Activated CD8-positive, alpha-beta memory T cell treated with anti-CD3 and anti-CD28 coated beads, Interleukin-2, amount 50 U/mL, for 4 hours (primary cell): Measurements from ENCODE around the gene SNORC.
"Not testable (repeated sequence)": the region's sequence is repeated elsewhere in the genome, so short reads cannot be mapped to it uniquely, and the experiment has no call there.

Experiments
- DNase-seq: peaks from one replicate; pipeline ENCODE4 v3.0.0-alpha.2; 2020

The SNORC gene

GRCh38 chr2:232897598-232898408, 27.7 kb downstream of the SNORC start:
- DNase-seq: no peak

DNA sequence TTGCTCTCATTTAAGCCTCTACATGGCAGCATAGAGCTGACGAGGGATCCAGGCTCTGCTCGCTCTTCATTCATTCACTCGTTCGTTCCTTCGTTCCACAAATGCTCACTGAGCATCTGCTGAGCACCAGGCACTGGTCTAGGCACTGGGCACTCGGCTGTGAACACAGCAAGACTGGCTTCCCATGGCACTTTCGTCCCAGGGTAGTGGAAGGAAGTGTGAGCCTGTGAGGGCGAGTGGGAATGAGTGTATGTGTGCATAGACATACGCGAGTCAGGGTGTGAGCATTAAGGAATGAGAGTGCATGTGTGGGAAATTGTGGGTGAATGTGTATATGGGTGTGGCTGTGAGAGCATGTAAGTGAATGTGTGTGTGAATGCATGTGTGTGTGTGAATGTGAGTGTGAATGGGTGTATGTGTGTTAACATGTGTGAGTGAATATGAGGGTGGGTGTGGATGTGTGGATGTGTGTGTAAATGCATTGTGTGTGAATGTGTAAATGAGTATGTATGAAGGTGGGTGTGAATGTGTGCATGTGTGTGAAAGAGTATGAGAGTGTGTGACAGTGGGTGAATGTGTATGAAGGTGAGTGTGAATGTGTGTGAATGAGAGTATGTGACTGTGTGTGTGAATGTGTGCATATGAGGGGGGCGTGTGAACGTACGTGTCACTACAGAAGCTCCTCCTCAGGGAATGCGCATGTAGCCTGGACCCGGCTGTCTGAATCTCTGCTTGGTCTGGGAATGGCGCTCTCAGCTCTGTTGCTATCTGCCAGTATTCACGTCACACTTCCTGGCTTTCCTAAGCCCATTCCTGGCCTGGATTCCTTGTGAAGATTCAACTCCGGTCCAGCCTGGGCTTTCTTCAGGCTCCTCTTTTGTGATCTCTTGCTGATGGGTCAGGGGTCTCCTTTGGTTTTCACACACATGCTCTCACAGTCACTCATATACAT, 28.8 kb downstream of the SNORC start:
- DNase-seq: no peak

- DNase-seq: no peak
Measured at GRCh38 chr2:232900811-232901735, 31.0 kb downstream of the SNORC start.

DNA sequence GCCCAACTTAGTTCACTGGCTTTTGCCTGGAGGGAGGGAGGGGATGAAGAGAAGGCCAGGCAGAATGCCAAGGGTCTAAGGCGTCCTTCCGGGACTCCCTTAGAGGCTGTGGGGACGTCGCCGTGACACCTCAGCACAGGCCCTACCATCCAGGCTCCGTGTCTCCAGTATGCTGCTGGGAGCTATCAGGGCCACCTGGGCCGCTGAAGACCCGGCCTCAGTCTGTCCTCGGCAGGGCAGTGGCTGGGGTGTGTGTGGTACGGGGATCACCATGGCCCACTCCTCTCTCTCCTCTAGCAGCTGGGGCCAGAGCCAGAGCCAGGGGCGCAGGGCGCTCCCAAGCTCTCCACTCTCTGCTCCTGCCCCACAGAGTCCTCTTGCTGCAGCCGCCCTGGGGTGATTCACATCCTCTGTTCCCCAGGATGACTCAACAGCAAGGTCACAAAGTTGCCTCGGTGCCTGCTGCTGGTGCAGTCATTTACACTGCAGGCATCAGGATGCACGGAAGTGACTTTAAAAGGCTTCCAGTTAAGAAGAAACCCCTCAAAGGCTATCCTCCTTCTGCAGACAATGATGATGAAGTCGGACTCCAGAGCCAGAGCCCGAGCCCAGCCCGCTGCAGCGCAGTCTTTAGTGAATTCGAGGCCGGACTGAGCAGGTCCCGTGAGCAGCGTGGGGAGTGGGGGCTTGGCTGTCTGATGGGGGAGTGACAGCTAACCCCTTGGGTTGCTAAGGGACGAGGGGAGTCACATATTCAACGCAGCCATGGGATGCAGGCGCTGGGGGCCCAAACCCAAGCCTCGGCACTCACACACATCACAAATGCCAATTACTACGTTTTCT, 31.9 kb downstream of the SNORC start:
- DNase-seq: no peak

DNA sequence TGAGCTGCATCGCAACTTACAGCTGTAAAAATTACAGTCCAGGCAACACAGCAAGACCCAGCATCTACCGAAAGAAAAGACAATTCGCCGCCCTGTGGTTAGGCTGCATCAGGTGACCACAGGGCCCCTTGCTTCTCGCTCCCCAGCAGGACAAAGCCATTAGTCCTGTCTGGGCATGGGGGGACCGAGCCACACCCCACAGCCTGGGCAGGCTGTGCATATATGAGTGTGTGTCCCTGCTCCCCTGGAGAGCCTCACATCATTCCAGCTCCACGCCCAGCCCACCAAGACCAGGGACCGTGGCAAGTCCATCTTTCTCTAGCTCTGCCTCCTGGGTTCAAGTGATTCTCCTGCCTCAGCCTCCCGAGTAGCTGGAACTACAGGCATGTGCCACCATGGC, 33.9 kb downstream of the SNORC start:
- DNase-seq: no peak

GRCh38 chr2:232906867-232907717, 37.0 kb downstream of the SNORC start:
- DNase-seq: not testable (repeated sequence)

DNA sequence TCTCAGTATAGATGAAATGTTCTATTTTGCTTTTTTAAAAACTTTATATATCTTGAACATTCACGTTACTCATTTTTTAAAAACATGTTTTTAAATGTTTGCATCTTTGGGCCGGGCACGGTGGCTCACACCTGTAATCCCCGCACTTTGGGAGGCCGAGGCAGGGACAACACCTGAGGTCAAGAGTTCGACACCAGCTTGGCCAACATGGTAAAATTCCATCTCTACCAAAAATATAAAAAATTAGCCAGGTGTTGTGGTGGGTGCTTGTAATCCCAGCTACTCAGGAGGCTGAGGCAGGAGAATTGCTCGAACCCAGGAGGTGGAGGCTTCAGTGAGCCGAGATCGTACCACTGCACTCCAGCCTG, 37.6 kb downstream of the SNORC start:
- not testable (repeated sequence) for DNase-seq

GRCh38 chr2:232908695-232909094, 38.6 kb downstream of the SNORC start:
- no peak for DNase-seq

DNA sequence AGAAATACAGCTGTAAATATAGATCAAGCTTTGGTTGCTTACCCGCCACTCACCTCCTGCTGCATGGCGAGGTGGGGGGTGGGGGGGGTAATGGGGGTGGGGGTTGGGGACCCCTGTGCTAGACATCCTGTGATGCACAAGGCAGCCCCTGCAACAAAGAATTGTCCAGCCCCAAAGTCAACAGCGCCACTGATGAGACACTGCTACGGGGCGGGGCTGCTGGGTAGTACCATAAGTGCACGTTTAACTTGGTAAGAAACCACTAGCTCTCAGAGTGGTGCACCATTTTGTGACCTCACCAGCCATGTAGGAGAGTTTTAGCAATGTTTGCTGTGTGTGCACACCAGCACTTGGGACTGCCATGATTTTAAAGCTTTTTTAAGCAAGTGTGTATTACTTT, 40.3 kb downstream of the SNORC start:
- no peak for DNase-seq

DNA sequence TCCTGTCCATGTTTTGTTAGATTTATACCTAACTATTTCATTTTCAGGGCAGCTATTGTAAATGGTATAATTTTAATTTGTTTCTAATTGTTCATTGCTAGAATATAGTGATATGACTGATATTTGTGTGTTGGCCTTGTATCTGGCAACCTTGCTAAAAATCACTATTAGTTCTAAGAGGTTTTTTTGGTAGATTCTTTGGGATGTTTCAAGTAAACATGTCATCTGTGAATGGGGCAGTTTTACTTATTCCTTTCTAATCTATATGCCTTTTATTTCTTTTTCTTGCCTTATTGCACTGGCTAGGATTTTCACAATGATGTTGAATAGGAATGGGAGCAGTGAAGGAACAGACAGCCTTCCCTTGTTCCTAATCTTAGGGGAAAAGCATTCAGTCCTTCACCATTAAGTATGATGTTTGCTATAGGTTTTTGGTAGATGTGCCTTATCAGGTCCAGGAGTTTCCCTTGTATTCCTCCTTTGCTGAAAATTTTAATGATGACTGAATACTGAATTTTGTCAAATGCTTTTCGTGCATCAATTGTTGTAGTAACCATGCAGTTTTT, 41.7 kb downstream of the SNORC start:
- no peak for DNase-seq

DNA sequence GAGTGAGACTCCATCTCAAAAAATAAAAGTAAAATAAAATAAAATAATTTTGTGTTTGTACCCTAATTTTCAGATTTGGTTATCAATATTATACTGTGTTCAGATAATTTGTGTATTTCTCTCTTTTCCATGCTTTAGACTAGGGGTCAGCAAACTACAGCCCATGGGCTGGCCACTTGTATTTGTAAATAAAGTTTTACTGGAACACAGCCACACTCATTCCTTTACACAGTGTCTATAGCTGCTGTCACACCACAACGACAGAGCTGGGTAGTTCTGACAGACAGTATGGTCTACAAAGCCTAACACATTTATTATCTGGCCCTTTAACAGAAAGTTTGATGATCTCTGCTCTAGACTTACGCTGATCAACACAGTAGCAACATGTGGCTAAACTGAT, 43.8 kb downstream of the SNORC start:
- no peak for DNase-seq

- DNase-seq: no peak
Measured at GRCh38 chr2:232919141-232919540, 49.1 kb downstream of the SNORC start.

GRCh38 chr2:232920055-232920454, 50.0 kb downstream of the SNORC start:
- no peak for DNase-seq

DNA sequence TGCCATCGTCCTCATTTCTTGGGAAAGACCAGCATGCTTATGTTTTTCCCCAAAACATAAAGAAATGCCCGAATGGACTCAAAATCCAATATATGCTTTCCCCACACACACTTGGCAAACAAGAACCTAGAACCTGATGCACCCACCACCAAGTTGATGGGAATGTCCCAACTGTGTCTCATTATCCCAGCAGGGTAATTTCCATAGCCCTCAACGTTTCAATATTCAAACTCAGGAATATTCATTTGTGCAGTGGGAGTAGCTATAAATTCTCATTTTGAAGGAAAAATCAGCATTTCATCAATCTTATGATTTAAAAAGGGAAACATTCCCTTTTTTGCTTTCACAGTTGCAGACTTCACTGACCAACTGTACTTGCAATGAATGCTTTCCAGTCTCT, 50.7 kb downstream of the SNORC start:
- no peak for DNase-seq

GRCh38 chr2:232924433-232924832, 54.4 kb downstream of the SNORC start:
- no peak for DNase-seq

DNA sequence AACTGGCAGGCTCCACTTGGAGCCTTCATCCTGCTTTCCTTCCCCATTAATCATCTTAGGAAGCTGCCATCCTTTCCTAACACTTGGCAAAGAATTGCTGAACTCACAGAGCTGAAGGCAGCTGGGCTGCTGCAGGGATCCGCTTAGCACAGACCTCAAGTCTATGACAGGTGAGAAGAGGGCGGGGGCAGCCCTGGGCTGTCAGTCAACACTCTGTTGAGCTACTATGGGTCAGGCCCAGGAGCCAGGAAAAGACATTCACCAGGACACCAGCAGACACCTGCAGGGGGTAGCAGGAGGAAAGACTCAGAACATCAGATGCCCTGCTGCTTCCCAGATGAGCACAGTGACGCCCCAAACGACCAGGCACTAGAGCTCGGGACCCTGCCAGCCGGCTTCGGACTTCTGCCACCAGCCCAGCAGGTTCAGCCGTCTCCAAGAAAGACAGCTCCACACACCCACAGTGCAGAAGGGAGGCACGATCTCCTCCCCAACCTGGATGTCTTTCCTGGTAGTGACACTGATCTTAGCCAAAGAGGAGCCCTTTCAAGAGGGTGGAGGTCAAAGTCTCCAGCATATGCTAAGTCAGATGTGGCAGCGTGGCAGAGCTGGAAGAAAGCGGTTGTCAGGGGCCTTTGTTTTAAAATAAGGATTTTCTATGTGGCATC, 55.2 kb downstream of the SNORC start:
- DNase-seq: no peak

DNA sequence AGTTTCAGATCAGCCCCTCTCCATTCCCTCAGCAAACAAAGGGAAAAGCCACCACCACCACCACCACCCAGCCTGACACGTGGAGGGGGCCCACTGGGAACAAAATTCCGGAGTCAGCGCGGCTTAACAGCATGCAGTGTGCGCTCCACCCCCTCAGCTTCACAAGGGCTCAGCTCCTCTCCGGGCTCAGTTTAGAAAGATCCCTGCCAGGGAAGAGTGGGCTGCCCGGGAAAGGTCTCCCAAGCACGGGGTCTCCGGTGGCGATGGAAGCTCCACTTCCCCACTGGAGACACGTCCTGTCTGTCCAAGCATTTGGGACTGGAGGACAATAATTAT, 55.7 kb downstream of the SNORC start:
- DNase-seq: no peak

DNA sequence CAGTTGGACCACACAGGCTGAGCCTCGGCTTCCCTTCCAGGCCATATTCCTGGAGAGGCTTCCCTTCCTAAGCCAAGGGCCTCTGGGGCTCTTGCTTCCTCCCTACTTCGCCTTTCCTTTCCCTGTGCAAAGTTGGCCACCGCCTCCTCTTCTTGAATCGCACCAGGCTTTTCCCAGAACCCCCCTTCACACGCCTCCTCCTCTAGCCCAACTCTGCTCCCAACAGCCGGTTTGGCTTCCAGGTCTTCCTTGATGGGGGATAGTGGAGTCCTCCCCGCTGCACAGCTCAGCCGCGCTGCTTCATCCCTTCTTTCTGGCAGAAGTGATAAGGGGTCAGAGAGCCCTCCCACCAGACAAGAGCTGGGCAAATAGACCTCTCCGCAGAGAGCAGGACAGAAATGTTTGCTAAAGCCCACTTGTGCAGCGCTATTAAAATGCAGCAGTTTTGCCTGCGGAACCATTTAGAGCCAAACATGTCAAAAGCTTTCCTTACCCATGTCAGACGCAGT, 56.4 kb downstream of the SNORC start:
- DNase-seq: no peak

- no peak for DNase-seq
Measured at GRCh38 chr2:232927032-232927792, 57.1 kb downstream of the SNORC start.
